SK-N-SH (cell line): ENCODE measurements around the gene TRAPPC2L. TPM values are rescaled to one million over a fixed set of nuclear protein-coding genes. Genes with fewer than 3 reads are reported as not detected.

Source experiments
- CTCF ChIA-PET: fragments of 300-600, 350-600 bp; formaldehyde crosslinking; extraction: SDS; loops from one replicate; lab custom pipeline; 2021; lab: Yijun Ruan, JAX
- POLR2A ChIA-PET: fragments of 350-600 bp; sonication (Branson Sonifier 250); formaldehyde crosslinking; extraction: SDS; loops from one replicate; lab custom pipeline; 2020; ENCODE audit warnings: antibody characterized with exemption, inconsistent platforms; lab: Yijun Ruan, JAX
- DNase-seq: peaks from one replicate; pipeline ENCODE4 v3.0.0; 2012
- H2AFZ ChIP-seq: fragments of 200-600 bp; sonication (generic); 2 replicates; pipeline ENCODE4 v1.8.1; 2016; ENCODE audit warnings: antibody characterized with exemption, mild to moderate bottlenecking, low read depth
- H3F3A ChIP-seq: fragments of 200-600 bp; sonication (generic); replicated peaks from 2 replicates; pipeline ENCODE3; 2016; ENCODE audit warnings: antibody characterized with exemption, mild to moderate bottlenecking; ENCODE audit not compliant: insufficient read depth
- H3K27ac ChIP-seq, 2 experiments: fragments of 200-500 bp in 1 of 2; fragments of 200-600 bp in 1 of 2; sonication (Bioruptor generic) in 1 of 2; sonication (generic), shearing (Covaris generic) in 1 of 2; 2 replicates each; pipeline versions ENCODE4 v1.5.1 to v1.6.1; 2014 to 2016; ENCODE audit warnings: low read depth in 2 of 2, inconsistent platforms in 1 of 2, low read length in 1 of 2, mild to moderate bottlenecking in 1 of 2, mixed read lengths in 1 of 2
- H3K27me3 ChIP-seq: fragments of 200-600 bp; sonication (generic), shearing (Covaris generic); 2 replicates; pipeline ENCODE4 v1.6.1; 2016; ENCODE audit warnings: mixed run types; ENCODE audit not compliant: insufficient read depth
- H3K36me3 ChIP-seq, 2 experiments: fragments of 200-500 bp in 1 of 2; fragments of 200-600 bp in 1 of 2; sonication (Bioruptor generic) in 1 of 2; sonication (generic) in 1 of 2; replicated peaks in 1 of 2; 2 replicates each; pipeline versions ENCODE3 to v1.5.1; 2014 to 2016; ENCODE audit warnings: low read length in 1 of 2, mild to moderate bottlenecking in 1 of 2; ENCODE audit not compliant: insufficient read depth in 2 of 2, control insufficient read depth in 1 of 2
- H3K4me1 ChIP-seq, 2 experiments: fragments of 200-500 bp in 1 of 2; fragments of 200-600 bp in 1 of 2; sonication (Bioruptor generic) in 1 of 2; sonication (generic), shearing (Covaris generic) in 1 of 2; 2 replicates each; pipeline versions ENCODE4 v1.5.1 to v1.6.1; 2014 to 2016; ENCODE audit warnings: low read depth in 1 of 2, low read length in 1 of 2, mixed run types in 1 of 2; ENCODE audit not compliant: insufficient read depth in 2 of 2, control insufficient read depth in 1 of 2
- H3K4me2 ChIP-seq: fragments of 200-600 bp; sonication (generic), shearing (Covaris generic); 2 replicates; pipeline ENCODE4 v1.6.1; 2017; ENCODE audit warnings: mixed run types
- H3K4me3 ChIP-seq, 2 experiments: fragments of 200-500 bp in 1 of 2; fragments of 200-600 bp in 1 of 2; sonication (Bioruptor generic) in 1 of 2; sonication (generic), shearing (Covaris generic) in 1 of 2; 2 replicates each; pipeline versions ENCODE4 v1.5.1 to v1.8.1; 2014 to 2016; ENCODE audit warnings: low read depth in 2 of 2, inconsistent platforms in 1 of 2, low read length in 1 of 2, mild to moderate bottlenecking in 1 of 2, mixed read lengths in 1 of 2, moderate library complexity in 1 of 2
- H3K79me2 ChIP-seq: fragments of 200-600 bp; sonication (generic); 2 replicates; pipeline ENCODE4 v1.8.1; 2017; ENCODE audit warnings: mild to moderate bottlenecking; ENCODE audit not compliant: insufficient read depth
- H3K9ac ChIP-seq: fragments of 200-600 bp; sonication (generic); 2 replicates; pipeline ENCODE4 v1.6.1; 2017; ENCODE audit warnings: mixed run types
- H3K9me2 ChIP-seq: fragments of 200-600 bp; sonication (generic); 2 replicates; pipeline ENCODE4 v1.6.1; 2017; ENCODE audit warnings: mixed run types
- H3K9me3 ChIP-seq: fragments of 200-600 bp; sonication (generic); 2 replicates; pipeline ENCODE4 v1.6.1; 2017; ENCODE audit warnings: mixed run types, mild to moderate bottlenecking, moderate library complexity
- H4K20me1 ChIP-seq: fragments of 200-600 bp; sonication (generic); 2 replicates; pipeline ENCODE4 v1.6.1; 2017; ENCODE audit warnings: mild to moderate bottlenecking, mixed run types; ENCODE audit not compliant: insufficient read depth
- CHD2 ChIP-seq: fragments of 150-350 bp; IDR thresholded peaks from 2 replicates; pipeline ENCODE4 v1.6.1; 2018; ENCODE audit warnings: low read length; ENCODE audit not compliant: partially characterized antibody
- CTCF ChIP-seq: fragments of 200-600 bp; sonication (generic); IDR thresholded peaks from 2 replicates; pipeline ENCODE4 v1.6.1; 2017; ENCODE audit warnings: antibody characterized with exemption, mild to moderate bottlenecking, moderate library complexity
- ELF1 ChIP-seq: IDR thresholded peaks from 2 replicates; pipeline ENCODE4 v1.4.0; 2012
- EZH2phosphoT487 ChIP-seq: fragments of 200-600 bp; sonication (generic); IDR thresholded peaks from 2 replicates; pipeline ENCODE4 v1.6.1; 2017; ENCODE audit warnings: low read depth, mixed run types, mild to moderate bottlenecking, antibody characterized with exemption, moderate library complexity, borderline replicate concordance
- FOSL2 ChIP-seq: IDR thresholded peaks from 2 replicates; pipeline ENCODE4 v1.4.0; 2012; ENCODE audit warnings: low read depth, mild to moderate bottlenecking, moderate library complexity, borderline replicate concordance
- IRF3 ChIP-seq: fragments of 150-350 bp; IDR thresholded peaks from 2 replicates; pipeline ENCODE4 v1.6.1; 2016; ENCODE audit warnings: mild to moderate bottlenecking, low read depth, low read length
- MAX ChIP-seq: IDR thresholded peaks from 2 replicates; pipeline ENCODE4 v1.4.0; 2012; ENCODE audit warnings: low read depth
- MEF2A ChIP-seq: IDR thresholded peaks from 2 replicates; pipeline ENCODE4 v1.4.0; 2012; ENCODE audit warnings: low read depth, borderline replicate concordance
- MXI1 ChIP-seq: IDR thresholded peaks from 2 replicates; pipeline ENCODE4 v1.6.1; 2012; ENCODE audit warnings: mild to moderate bottlenecking, low read depth, low read length, improper control_type of control experiment
- NRF1 ChIP-seq: IDR thresholded peaks from 2 replicates; pipeline ENCODE4 v1.6.1; 2012; ENCODE audit warnings: low read depth, mild to moderate bottlenecking, low read length
- PBX3 ChIP-seq: IDR thresholded peaks from 2 replicates; pipeline ENCODE4; 2012
- POLR2AphosphoS5 ChIP-seq: IDR thresholded peaks from 2 replicates; pipeline ENCODE4 v1.6.1; 2012; ENCODE audit warnings: low read depth, low read length
- RCOR1 ChIP-seq: fragments of 150-350 bp; IDR thresholded peaks from 2 replicates; pipeline ENCODE4 v1.6.1; 2017; ENCODE audit warnings: antibody characterized with exemption, low read length
- RFX5 ChIP-seq: IDR thresholded peaks from 2 replicates; pipeline ENCODE4 v1.6.1; 2012; ENCODE audit warnings: mild to moderate bottlenecking, improper control_type of control experiment, low read length
- SIN3A ChIP-seq: IDR thresholded peaks from 2 replicates; pipeline ENCODE4 v1.6.1; 2012; ENCODE audit warnings: low read depth, mild to moderate bottlenecking, low read length, moderate library complexity, borderline replicate concordance
- SMC3 ChIP-seq: IDR thresholded peaks from 2 replicates; pipeline ENCODE4 v1.6.1; 2012; ENCODE audit warnings: low read depth, low read length, improper control_type of control experiment
- TAF1 ChIP-seq: IDR thresholded peaks from 2 replicates; pipeline ENCODE4 v1.6.1; 2012; ENCODE audit warnings: low read depth, mild to moderate bottlenecking, low read length, moderate library complexity, borderline replicate concordance
- TCF12 ChIP-seq: IDR thresholded peaks from 2 replicates; pipeline ENCODE4 v1.4.0; 2012
- TEAD4 ChIP-seq: IDR thresholded peaks from 2 replicates; pipeline ENCODE4 v1.4.0; 2012; ENCODE audit warnings: mild to moderate bottlenecking, borderline replicate concordance; ENCODE audit not compliant: insufficient read depth
- USF1 ChIP-seq: IDR thresholded peaks from 2 replicates; pipeline ENCODE4 v1.4.0; 2012; ENCODE audit warnings: low read depth, borderline replicate concordance
- USF2 ChIP-seq: fragments of 150-350 bp; IDR thresholded peaks from 2 replicates; pipeline ENCODE4 v1.6.1; 2017; ENCODE audit warnings: antibody characterized with exemption, low read length, low read depth, borderline replicate concordance
- YY1 ChIP-seq: IDR thresholded peaks from 2 replicates; pipeline ENCODE4 v1.4.0; 2012; ENCODE audit warnings: low read depth, mild to moderate bottlenecking
- ZBTB33 ChIP-seq: IDR thresholded peaks from 2 replicates; pipeline ENCODE4 v1.4.0; 2012; ENCODE audit warnings: low read depth, borderline replicate concordance
- WGBS: methylation state at CpG from one replicate; pipeline ENCODE4 v1.1.6; 2017; ENCODE audit warnings: low lambda C conversion rate; 5-methylcytosine and 5-hydroxymethylcytosine counted together
- polyA plus RNA-seq, 3 experiments: library from polyadenylated mRNA; depleted of rRNA; stranded (reverse); fragments of >200 nt; gene quantifications; 2 replicates each; pipeline ENCODE4 v1.2.3, GENCODE V29; 2012

Gene TRAPPC2L
- polyA plus RNA-seq (2012; rRNA removed) = 73.9 and 74.4 TPM in 2 replicates
- polyA plus RNA-seq (2012; cell fraction: cytosol; rRNA removed) = 52.1 and 63.3 TPM in 2 replicates
- 68.2 and 74.9 TPM in 2 replicates for polyA plus RNA-seq (2012; cell fraction: nucleus; rRNA removed)

- Histone ChIP-seq H3K9me3 (no peaks in the 10 kb centered on the region), H3K36me3 (peaks cover 3 to 32% of the 10 kb centered on the region in 2 experiments), H3K27ac (peak within 1 kb of the TSS; percentile 39 to 75; a peak in 2 of 4 replicates), H3K4me2 (peak within 1 kb of the TSS; percentile 99), H3K9ac (peak within 1 kb of the TSS; percentile 85), H3K4me1 (peaks cover 5 to 15% of the 10 kb centered on the region in 2 experiments; a peak in 1 of 4 replicates), H3K9me2 (no peaks in the 10 kb centered on the region), H2AFZ (peak within 1 kb of the TSS; percentile 91), H3F3A (peaks cover 12% of the 10 kb centered on the region), H3K27me3 (no peaks in the 10 kb centered on the region), H4K20me1 (0 out of 2 replicates have a peak, but pooled peaks cover 11% of the 10 kb centered on the region), H3K4me3 (peak within 1 kb of the TSS; percentile 90 to 98), H3K79me2 (peaks cover 20% of the 10 kb centered on the region)
- ChIA-PET CTCF (interaction anchor here (0.6 to 3.1 kb wide), 33 partner anchors 8 to 359 kb away, joined by 3 to 42 read pairs (median 4); partner anchors contain the start of genes APRT and PABPN1L), POLR2A (interaction anchor here (0.9 to 1.7 kb wide), 2 partner anchors 40 to 45 kb away, joined by 3 to 7 read pairs; partner anchors contain the start of gene APRT)
- DNase-seq = peak; percentile 100
- whole genome bisulfite sequencing = under 1% methylated on average over 22 of the region's 87 CpGs
- TF ChIP-seq TEAD4 (no peak), PBX3 (no peak), CTCF (no peak), YY1 (peak; percentile 93), EZH2phosphoT487 (no peak), USF2 (peak; percentile 98), MXI1 (peak; percentile 80), FOSL2 (no peak), MAX (0 out of 2 replicates have a peak, but pooled peaks have one; percentile 37), ZBTB33 (no peak), RCOR1 (no peak), MEF2A (no peak), ELF1 (no peak), NRF1 (0 out of 2 replicates have a peak, but pooled peaks have one; percentile 2), IRF3 (no peak), CHD2 (no peak), USF1 (peak; percentile 99), TAF1 (peak; percentile 88), SIN3A (peak; percentile 68; the same call in 1 of the 2 replicates), SMC3 (no peak), POLR2AphosphoS5 (peak; percentile 90), RFX5 (no peak), TCF12 (no peak)
Observed at GRCh38 chr16:88856828-88857727, at the start of gene TRAPPC2L, which contains the start of gene GALNS. TSS of gene TRAPPC2L (plus strand) at chr16:88857127. CDS start at chr16:88857151, 24 bp downstream. TSS of gene GALNS (minus strand) at chr16:88856947. CDS start at chr16:88856877, 70 bp downstream.
